ENCODE results near the gene LRRC8E. TPM values are rescaled to one million over a fixed set of nuclear protein-coding genes. Genes with fewer than 3 reads are reported as not detected.

Gene LRRC8E
- total RNA-seq (2014; rRNA removed; shearing (Covaris generic)) = 8.5 and 11.8 TPM in 2 replicates

- DNase-seq (ENCODE audit: low read depth) = peak; percentile 94
These were observed at the start of gene LRRC8E for GRCh38 chr19:7888145-7888825. TSS of gene LRRC8E (plus strand) at chr19:7888510. CDS start at chr19:7895604, 7,094 bp downstream.

GRCh38 chr19:7839476-7839875 is 48.8 kb upstream of the LRRC8E start:
- no peak for DNase-seq (ENCODE audit: low read depth)

GRCh38 chr19:7840629-7841028 is 47.7 kb upstream of the LRRC8E start:
- no peak for DNase-seq (ENCODE audit: low read depth)

GRCh38 chr19:7841751-7842660 is 46.3 kb upstream of the LRRC8E start:
- peak; percentile 0 for DNase-seq (ENCODE audit: low read depth)

GRCh38 chr19:7842661-7843294 is 45.5 kb upstream of the LRRC8E start:
- DNase-seq (ENCODE audit: low read depth) = no peak

GRCh38 chr19:7843521-7843920 is 44.8 kb upstream of the LRRC8E start:
- no peak for DNase-seq (ENCODE audit: low read depth)

GRCh38 chr19:7844405-7844804 is 43.9 kb upstream of the LRRC8E start:
- DNase-seq (ENCODE audit: low read depth) = no peak

- DNase-seq (ENCODE audit: low read depth) = no peak
These were observed 43.4 kb upstream of the LRRC8E start for GRCh38 chr19:7844951-7845350.

- DNase-seq (ENCODE audit: low read depth) = no peak
These were observed 42.7 kb upstream of the LRRC8E start for GRCh38 chr19:7845390-7846154.

GRCh38 chr19:7846155-7846646 is 42.1 kb upstream of the LRRC8E start:
- no peak for DNase-seq (ENCODE audit: low read depth)

- DNase-seq (ENCODE audit: low read depth) = no peak
These were observed 40.6 kb upstream of the LRRC8E start for GRCh38 chr19:7847664-7848063.

- DNase-seq (ENCODE audit: low read depth) = no peak
These were observed 39.4 kb upstream of the LRRC8E start for GRCh38 chr19:7848779-7849457.

GRCh38 chr19:7849631-7849999 is 38.7 kb upstream of the LRRC8E start:
- DNase-seq (ENCODE audit: low read depth) = no peak

- no peak for DNase-seq (ENCODE audit: low read depth)
These were observed 38.1 kb upstream of the LRRC8E start for GRCh38 chr19:7850000-7850813.

- DNase-seq (ENCODE audit: low read depth) = no peak
These were observed 37.2 kb upstream of the LRRC8E start for GRCh38 chr19:7850945-7851622.

- no peak for DNase-seq (ENCODE audit: low read depth)
These were observed 36.4 kb upstream of the LRRC8E start for GRCh38 chr19:7851623-7852500.

GRCh38 chr19:7852851-7853769 is 35.2 kb upstream of the LRRC8E start:
- DNase-seq (ENCODE audit: low read depth) = peak; percentile 77

Data from Daoy (cell line).